Endothelial cell of hepatic sinusoid (primary cell): ENCODE data around the gene TAPBPL.
"Not testable (repeated sequence)": the region's sequence is repeated elsewhere in the genome, so short reads cannot be mapped to it uniquely, and the experiment has no call there.

ENCODE experiments used
- in situ Hi-C: cut with HindIII; loops from 2 replicates; pipeline ENCODE4 v1.10.0; 2017; ENCODE audit warnings: low sequenced_read_pairs

TAPBPL gene

DNA sequence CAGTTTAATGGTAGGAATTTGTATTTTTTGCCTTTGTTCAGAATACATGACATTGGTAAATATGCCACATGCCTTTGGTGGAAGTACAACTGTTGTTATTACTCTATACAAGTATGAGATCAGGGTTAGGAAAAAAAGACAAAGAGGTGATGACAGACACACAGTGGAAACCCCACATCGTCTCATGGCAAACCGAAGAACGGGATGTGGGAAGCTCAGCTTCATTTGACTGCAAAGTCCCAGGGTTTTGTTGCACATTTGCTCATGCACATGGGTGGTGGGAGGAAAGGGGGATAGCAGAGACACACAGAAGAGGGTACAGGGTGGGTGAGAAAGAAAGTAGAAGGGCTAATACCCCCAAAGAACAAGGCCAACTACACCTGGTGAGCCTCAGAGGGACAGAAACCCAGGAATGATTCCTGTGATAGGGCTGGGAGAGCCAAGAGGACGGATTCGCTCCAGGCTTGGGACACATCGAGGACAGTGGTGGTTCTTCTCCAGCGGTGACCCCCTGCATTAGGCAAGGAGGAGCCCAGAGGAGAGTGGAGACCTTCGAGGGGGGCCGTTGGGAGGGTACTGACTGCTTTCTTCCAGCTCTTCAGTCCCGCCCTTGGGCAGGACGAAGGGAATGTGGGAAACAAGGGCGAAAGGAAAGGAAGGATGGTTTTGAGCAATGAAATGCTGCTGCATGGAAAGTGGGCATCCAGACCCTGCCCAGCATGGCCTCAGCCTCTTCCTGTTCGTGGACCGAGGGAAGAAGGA is 10.6 kb downstream of the TAPBPL start:
- in situ Hi-C loops, result no loop called here

DNA sequence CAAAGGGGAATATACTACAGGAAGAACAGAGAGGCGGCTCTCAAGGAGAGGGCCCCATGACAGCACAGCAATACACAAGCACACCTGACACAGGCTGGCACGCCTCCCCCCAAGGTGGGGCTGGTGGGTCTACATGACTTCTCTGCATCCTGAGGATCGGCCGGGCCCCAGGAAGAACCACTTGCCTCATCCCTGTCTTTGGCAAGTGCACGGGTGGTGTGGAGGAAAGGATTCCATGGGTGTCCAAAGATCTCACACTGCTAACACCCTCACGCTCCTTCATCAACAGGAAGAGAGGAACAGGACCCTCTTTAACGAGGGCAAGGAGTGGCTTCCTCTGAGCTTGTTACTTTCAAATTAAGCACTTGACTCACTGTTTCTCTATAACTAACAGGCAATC is 11.4 kb downstream of the TAPBPL start:
- in situ Hi-C loops, result no loop called here

DNA sequence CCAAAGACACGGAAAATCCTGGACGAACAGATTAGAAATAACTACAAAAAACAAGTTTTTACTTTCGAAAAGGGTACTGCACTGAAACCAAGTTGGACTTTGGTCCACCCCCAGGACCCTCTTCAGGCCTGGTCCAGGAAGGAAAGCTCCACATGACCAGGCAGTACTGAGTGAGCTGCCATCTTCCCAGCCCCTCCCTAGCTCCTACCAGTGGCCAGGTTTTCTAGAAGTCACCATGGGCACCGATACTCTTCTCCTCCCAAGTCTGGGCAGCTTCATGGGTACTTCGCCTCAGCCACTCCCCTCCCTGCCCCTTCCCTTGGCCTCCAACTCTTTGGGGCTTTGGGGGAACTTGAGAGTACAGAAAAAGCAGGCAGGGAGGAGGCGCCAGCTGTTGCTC is 12.0 kb downstream of the TAPBPL start:
- in situ Hi-C loops, result no loop called here

DNA sequence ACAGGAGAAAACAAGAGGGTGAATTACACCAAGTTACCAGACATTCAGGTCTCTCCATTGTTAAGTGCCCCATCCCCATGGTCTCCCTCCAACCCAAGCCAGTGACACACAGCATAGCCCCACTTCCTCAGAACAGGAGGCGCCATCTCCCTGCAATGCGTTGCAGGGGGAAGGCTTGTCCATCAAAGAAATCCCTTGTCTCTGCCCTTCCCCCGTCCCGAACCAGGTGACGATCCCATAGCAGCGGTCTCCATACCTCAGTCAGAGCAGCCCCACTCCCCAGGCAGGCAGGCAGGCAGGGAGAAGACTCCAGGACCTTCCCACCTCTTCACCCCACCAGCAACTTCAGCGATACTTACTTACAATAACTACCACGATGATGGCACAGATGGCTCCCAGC is 12.7 kb downstream of the TAPBPL start:
- in situ Hi-C loops, result no loop called here

DNA sequence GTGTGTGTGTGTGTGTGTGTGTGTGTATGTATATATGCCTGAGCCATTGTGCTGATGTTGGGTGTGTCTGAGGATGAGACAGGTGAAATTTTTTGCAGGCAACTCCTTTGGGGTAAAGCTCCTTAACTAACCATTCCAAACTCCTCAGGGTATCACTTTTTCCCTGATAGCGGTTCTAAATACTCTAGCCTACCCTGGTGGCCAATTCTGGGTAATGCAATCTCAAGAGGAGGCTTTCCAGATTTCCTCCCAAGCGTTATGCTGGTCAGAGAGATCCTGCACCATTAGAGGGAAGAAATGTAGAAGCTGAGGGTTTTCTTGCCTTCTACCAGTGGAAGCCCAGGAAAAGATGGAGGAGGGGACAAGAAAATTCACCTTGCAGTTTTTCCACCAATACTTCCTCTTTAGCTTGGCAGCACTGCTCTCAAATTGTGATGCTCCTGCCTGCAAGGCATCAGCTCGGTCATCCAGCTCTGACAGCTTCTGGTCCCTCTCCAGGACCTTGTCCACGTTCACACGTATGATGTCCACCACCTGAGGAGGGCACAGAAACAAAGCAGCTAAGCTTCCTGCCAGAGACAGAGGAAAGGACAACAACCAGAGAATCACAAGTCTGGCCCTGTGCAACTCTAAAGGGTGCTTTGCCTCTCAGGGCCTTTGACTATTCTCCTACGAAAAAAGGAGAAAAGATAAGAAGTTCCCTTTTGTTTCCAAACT is 13.8 kb downstream of the TAPBPL start:
- in situ Hi-C loops, result no loop called here

DNA sequence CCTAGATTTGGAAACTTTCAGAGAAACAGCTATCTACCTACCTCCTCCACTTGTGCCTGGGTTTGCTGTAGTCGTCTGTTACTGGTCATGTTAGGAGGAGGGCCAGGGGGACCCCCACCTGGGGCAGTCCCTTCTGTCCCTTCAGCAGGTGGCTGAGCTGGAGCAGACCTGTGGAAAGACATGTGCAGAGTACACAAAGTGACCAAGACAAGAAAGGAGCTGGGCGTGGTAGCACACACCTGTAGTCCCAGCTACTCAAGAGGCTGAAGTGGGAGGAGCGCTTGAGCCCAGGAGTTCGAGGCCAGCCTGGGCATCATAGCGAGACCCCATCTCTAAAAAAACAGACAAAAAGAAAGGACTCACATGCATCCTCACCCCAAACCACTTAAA is 14.3 kb downstream of the TAPBPL start:
- in situ Hi-C loops, result no loop called here

DNA sequence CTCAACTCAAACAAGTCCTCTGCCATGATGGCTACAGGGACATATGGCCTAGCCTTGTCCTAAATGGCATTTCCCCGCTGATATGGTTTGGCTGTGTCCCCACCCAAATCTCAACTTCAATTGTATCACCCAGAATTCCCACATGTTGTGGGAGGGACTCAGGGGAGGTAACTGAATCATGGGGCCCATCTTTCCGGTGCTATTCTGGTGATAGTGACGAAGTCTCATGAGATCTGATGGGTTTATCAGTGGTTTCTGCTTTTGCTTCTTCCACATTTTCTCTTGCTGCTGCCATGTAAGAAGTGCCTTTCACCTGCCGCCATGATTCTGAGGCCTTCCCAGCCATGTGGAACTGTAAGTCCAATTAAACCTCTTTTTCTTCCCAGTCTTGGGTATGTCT is 14.9 kb downstream of the TAPBPL start:
- in situ Hi-C loops, result not testable (repeated sequence)

DNA sequence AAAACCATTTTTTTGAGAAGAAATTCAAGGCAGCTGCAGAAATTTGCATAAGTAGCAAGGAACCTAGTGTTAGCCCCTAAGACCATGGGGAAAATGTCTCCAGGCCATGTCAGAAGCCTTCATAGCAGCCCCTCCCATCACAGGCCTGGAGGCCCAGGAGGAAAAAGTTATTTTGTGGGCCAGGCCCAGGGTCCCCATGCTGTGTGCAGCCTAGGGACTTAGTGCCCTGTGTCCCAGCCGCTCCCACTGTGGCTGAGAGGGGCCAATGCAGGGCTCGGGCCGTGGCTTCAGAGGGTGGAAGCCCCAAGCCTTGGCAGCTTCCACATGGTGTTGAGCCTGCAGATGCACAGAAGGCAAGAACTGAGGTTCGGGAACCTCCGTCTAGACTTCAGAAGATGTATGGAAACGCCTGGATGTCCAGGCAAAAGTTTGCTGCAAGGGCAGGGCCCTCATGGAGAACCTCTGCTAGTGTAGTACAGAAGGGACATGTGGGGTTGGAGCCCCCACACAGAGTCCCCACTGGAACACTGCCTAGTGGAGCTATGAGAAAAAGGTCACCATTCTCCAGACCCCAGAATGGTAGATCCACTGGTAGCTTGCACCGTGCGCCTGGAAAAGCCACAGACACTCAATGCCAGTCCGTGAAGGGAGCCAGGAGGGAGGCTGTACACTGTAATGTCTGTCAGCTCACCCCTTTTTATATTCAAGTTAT is 15.9 kb downstream of the TAPBPL start:
- in situ Hi-C loops, result not testable (repeated sequence)

DNA sequence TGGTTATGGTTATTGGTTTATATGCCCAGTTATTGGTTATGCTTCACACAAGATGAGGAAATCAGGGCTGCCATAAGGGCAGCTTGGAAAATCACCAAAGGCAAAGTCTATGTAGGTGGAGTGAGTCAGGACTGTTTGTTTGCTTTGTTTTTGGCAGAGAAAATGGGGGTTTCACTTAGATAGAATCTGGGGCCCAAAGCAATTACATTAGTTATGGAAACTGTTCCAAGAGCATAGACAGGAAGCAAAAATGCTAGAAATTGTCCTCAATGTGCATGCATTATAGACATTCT is 16.4 kb downstream of the TAPBPL start:
- in situ Hi-C loops, result no loop called here

DNA sequence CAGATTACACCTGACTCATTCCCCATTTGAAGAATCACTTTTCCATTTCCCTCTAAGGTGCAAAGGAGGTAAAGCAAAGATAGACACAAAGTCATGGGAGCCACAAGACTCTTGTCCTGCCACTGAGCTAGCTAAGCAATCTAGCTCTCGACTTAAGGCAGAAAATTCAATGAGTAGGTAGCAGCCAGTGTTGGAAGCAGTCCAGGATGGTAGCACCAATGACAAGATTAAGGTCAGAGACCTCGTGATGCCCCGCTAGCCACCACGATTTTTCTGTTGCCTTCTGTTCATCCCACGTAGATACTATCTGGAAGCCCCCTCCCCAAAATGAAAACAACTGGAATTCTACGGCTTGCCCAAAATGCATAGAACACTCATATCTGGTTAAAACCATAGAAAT is 17.2 kb downstream of the TAPBPL start:
- in situ Hi-C loops, result no loop called here

DNA sequence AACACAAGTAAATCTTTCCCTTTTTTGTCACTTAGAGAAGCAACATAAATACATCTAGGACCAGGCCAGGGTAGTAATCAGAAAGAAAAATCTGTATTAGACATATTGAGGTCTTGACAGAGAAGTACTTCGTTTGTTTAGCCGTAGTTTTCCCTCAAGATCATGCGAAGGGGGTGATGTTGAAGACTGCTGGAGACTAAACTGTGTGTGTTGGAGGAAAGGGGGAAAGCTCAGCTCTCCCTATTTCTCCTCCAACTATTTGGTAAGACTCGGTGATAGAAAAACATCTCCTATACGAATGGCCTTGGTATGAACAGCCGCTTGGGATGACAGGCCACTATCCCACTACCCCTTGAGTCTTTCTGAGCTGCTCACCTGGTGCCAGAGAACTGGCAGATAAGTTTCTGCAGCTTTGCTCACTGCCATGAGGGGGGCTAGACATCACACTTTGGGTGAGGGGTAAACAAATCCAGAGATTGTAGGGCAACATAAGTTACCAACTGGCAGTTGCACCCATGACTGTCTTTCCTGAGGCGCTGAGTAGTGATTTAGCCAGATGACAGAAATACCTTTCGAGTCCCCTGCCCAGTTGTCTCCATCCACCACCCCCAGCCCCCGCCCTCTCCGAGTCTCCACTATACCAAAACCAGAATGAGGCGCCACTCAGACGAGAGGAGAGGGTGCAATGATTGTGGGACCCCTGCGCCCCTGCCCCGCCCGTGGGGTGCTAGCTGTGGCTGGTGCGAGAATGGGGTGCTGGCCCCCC is 17.9 kb downstream of the TAPBPL start:
- in situ Hi-C loops, result loop anchor here (10.0 kb wide), 1 partner anchor 145 kb away; no protein-coding TSS in a partner anchor

DNA sequence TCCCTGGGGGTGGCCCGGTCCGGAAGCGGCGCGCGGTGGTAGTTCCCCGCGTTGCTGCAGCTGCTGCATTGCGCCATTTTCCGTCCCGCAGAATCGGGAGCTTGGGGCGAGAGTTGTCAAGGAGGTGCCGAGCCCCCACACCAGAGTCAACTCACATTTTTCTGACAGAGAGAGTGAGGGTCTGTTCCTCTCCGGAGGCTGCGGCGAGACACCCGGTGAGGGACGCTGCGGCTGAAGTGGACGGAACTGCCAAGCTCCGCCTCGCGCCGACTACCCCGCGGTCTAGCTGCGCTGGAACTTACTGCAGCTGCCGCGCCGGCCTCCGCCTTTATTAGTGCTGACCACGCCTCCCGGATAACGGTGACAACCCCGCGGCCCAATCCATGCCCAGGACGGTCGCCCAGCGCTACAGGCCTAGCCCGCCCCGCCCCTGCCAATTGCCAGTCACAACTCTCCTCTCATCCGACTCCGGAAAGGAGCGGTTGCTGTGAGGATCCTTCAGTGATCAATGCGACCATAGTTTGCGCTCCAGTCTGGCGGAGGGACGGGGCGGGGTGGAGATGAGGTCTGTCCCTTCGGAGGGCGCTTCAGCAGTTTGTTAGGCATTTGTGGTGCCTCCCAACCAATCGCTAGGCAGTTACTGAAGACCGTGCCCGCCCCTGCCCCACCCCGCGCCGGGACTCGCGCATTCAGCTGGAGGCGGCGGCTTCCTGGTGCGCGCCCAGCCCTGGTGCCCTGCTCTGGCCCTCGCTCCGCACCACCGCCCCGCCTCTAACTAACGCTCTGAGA is 18.7 kb downstream of the TAPBPL start, which contains the start of gene VAMP1:
VAMP1 (minus strand) TSS at position 303 of the 789 bp plus-strand sequence; CDS start at position 157, 146 bp downstream.
- in situ Hi-C loops, result loop anchor here (10.0 kb wide), 1 partner anchor 146 kb away; no protein-coding TSS in a partner anchor

DNA sequence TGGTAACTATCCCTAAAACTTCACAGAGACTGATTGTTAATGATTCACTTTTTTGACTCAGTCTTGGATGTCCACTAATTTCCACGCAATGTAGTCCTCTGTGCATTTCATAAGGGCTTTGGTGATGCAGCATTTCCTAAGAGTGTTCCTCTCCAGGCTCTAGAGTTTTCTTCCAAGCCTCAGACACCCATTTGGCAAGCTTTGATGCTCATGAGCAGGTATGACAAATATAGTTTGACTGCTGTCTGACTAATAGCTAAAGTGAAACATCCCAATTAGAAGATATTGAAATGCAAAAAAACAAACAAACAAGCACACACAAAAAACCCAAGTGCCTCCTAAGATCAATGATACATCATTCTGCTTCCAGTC is 20.1 kb downstream of the TAPBPL start:
- in situ Hi-C loops, result loop anchor here (10.0 kb wide), 1 partner anchor 147 kb away; no protein-coding TSS in a partner anchor

DNA sequence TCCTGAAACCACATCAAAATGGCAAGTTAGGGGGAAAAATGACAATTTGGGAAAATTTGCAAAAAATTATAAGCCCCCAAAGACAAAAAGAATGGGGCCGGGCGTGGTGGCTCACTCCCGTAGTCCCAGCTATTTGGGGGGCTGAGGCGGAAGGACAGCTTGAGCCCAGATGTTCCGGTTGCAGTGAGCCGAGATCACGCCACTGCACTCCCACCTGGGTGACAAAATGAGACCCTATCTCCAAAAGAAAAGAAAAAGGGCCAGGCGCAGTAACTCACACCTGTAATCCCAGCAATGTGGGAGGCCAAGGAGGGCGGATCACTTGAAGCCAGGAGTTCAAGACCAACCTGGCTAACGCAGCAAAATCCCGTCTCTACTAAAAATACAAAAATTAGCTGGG is 20.6 kb downstream of the TAPBPL start:
- in situ Hi-C loops, result loop anchor here (10.0 kb wide), 1 partner anchor 148 kb away; no protein-coding TSS in a partner anchor

DNA sequence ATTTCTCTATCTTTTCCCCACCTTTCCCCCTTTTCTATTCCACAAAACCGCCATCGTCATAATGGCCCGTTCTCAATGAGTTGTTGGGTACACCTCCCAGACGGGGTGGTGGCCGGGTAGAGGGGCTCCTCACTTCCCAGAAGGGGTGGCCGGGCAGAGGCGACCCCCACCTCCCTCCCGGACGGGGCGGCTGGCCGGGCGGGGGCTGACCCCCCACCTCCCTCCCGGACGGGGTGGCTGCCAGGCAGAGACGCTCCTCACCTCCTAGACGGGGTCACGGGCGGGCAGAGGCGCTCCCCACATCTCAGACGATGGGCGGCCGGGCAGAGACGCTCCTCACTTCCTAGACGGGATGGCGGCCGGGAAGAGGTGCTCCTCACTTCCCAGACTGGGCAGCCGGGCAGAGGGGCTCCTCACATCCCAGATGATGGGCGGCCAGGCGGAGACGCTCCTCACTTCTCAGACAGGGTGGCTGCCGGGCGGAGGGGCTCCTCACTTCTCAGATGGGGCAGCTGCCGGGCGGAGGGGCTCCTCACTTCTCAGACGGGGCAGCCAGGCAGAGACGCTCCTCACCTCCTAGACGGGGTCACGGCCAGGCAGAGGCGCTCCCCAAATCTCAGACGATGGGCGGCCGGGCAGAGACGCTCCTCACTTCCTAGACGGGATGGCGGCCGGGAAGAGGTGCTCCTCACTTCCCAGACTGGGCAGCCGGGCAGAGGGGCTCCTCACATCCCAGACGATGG is 23.6 kb downstream of the TAPBPL start:
- in situ Hi-C loops, result loop anchor here (10.0 kb wide), 1 partner anchor 151 kb away; no protein-coding TSS in a partner anchor

DNA sequence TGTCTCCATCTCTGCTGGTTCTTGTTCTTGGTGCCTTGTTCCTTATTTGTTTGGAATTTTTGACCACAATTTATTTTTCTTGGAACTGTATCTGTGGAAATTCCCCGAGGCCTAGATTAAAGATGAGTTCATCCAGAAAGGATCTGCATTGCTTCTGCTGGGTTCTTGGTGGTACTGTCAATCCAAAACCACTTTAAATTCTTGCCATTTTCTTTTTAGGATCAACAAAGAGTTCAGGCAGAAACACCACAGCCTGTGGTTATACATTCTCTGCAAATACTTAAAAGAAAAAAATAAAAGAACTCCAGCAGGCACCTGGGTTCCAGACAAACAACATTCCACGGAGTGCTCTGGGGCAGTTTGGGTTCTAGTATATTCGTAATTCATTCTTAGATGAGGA is 24.6 kb downstream of the TAPBPL start:
- in situ Hi-C loops, result loop anchor here (10.0 kb wide), 1 partner anchor 152 kb away; no protein-coding TSS in a partner anchor

DNA sequence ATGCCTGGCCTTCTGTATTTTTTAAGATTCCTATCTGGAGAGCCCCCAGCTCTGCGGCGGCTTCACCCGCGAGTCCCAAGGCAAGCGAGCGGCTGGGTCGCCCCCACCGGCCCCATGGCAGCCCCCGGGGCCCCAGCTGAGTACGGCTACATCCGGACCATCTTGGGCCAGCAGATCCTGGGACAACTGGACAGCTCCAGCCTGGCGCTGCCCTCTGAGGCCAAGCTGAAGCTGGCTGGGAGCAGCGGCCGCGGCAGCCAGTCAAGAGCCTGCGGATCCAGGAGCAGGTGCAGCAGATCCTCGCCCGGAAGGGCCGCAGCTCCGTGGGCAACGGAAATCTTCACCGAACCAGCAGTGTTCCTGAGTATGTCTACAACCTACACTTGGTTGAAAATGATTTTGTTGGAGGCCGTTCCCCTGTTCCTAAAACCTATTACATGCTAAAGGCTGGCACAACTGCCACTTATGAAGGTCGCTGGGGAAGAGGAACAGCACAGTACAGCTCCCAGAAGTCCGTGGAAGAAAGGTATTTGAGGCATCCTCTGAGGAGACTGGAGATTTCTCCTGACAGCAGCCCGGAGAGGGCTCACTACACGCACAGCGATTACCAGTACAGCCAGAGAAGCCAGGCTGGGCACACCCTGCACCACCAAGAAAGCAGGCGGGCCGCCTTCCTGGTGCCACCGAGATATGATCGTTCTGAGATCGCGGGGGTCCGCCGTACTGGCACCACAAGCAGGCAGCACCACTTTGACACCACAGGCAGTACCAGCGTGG is 25.9 kb downstream of the TAPBPL start:
- in situ Hi-C loops, result loop anchor here (10.0 kb wide), 1 partner anchor 153 kb away; no protein-coding TSS in a partner anchor

DNA sequence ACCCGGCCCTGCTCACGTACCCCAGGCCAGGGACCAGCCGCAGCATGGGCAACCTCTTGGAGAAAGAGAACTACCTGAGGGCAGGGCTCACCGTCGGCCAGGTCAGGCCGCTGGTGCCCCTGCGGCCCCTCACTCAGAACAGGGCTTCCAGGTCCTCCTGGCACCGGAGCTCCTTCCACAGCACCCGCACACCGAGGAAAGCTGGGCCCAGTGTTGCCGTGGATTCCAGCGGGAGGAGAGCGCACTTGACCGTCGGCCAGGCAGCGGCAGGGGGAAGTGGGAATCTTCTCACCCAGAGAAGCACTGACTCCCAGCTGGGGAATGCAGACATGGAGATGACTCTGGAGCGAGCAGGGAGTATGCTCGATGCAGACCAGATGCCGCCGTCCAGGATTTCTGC is 26.6 kb downstream of the TAPBPL start:
- in situ Hi-C loops, result loop anchor here (10.0 kb wide), 1 partner anchor 154 kb away; no protein-coding TSS in a partner anchor
